MCF 10A (cell line): ENCODE data around the gene IGFBP2. TPM values are rescaled to one million over a fixed set of nuclear protein-coding genes. Genes with fewer than 3 reads are reported as not detected.

Experiments used
- BruUV-seq: library from RNA; stranded (reverse); fragments of 400-500 nt; replicated peaks from 2 replicates; lab custom pipeline; 2021; lab: Mats Ljungman, UMichigan
- CTCF ChIA-PET: fragments of 300-600 bp; sonication (Branson Sonifier 250); formaldehyde crosslinking; extraction: SDS; loops from one replicate; lab custom pipeline; 2021; ENCODE audit warnings: antibody characterized with exemption, inconsistent platforms; lab: Yijun Ruan, JAX
- POLR2A ChIA-PET: fragments of 300-600, 350-650 bp; sonication (Branson Sonifier 250); formaldehyde crosslinking; extraction: SDS; loops from one replicate; lab custom pipeline; 2020; ENCODE audit warnings: antibody characterized with exemption, inconsistent platforms; lab: Yijun Ruan, JAX
- DNase-seq: peaks from one replicate; pipeline ENCODE4 v3.0.0-alpha.2; 2018; ENCODE audit not compliant: unreplicated experiment
- H3K27ac Mint-ChIP-seq: one replicate; pipeline ENCODE4 v1.8.0; 2022; ENCODE audit warnings: mild to moderate bottlenecking, low read depth, mixed read lengths; ENCODE audit not compliant: unreplicated experiment
- H3K27me3 Mint-ChIP-seq: one replicate; pipeline ENCODE4 v1.8.0; 2022; ENCODE audit warnings: mixed read lengths; ENCODE audit not compliant: insufficient read depth, unreplicated experiment
- H3K36me3 Mint-ChIP-seq: one replicate; pipeline ENCODE4 v1.8.0; 2022; ENCODE audit warnings: mild to moderate bottlenecking, moderate library complexity, mixed read lengths; ENCODE audit not compliant: insufficient read depth, unreplicated experiment
- H3K4me1 Mint-ChIP-seq: one replicate; pipeline ENCODE4 v1.8.0; 2022; ENCODE audit warnings: mixed read lengths; ENCODE audit not compliant: insufficient read depth, unreplicated experiment
- H3K4me3 Mint-ChIP-seq: one replicate; pipeline ENCODE4 v1.8.0; 2022; ENCODE audit warnings: mild to moderate bottlenecking, moderate library complexity, mixed read lengths; ENCODE audit not compliant: unreplicated experiment
- H3K9me3 Mint-ChIP-seq: one replicate; pipeline ENCODE4 v1.8.0; 2022; ENCODE audit warnings: mixed read lengths; ENCODE audit not compliant: unreplicated experiment
- CTCF ChIP-seq: fragments of 200-600 bp; IDR thresholded peaks from one replicate; pipeline ENCODE4 v1.8.0; 2022; ENCODE audit warnings: antibody characterized with exemption, mild to moderate bottlenecking; ENCODE audit not compliant: unreplicated experiment
- intact Hi-C: fragments of 100-400 bp; cut with micrococcal nuclease; formaldehyde crosslinking; loops from 2 replicates; pipeline ENCODE4 v1.14.1; 2022
- total RNA-seq: library from RNA; stranded (reverse); gene quantifications from 2 replicates; pipeline ENCODE4 v1.2.3, GENCODE V29; 2022

The IGFBP2 gene
- total RNA-seq, 1 experiment from 2014 or later, result 32.0 TPM

- H3K27ac Mint-ChIP-seq, result no peak overlapping the region
- no TSS peak for BruUV-seq
Observed at GRCh38 chr2:216632346-216632951, 771 bp upstream of the IGFBP2 start.

GRCh38 chr2:216633616-216634369, 573 bp downstream of the IGFBP2 start:
- Mint-ChIP-seq H3K9me3 (no peaks in the 10 kb centered on the region), H3K36me3 (no peaks in the 10 kb centered on the region), H3K4me1 (peaks cover 15% of the 10 kb centered on the region), H3K27me3 (peaks cover 53% of the 10 kb centered on the region), H3K4me3 (peak overlapping the region; percentile 73), H3K27ac (peak overlapping the region; percentile 28)
- no peak for DNase-seq
- CTCF ChIA-PET, result interaction anchor here (0.7 kb wide), 1 partner anchor 113 kb away, joined by 3 read pairs; no protein-coding TSS in a partner anchor
- BruUV-seq, result no TSS peak
- no peak for TF ChIP-seq CTCF
- POLR2A ChIA-PET, result no interaction called here
- intact Hi-C loops, result no loop called here

More at GRCh38 chr2:216632346-216632951, 771 bp upstream of the IGFBP2 start:
- TF ChIP-seq CTCF, result no peak
- Mint-ChIP-seq H3K9me3 (no peaks in the 10 kb centered on the region), H3K36me3 (no peaks in the 10 kb centered on the region), H3K4me1 (peaks cover 13% of the 10 kb centered on the region), H3K4me3 (peak overlapping the region; percentile 59), H3K27me3 (peaks cover 53% of the 10 kb centered on the region)
- ChIA-PET CTCF (interaction anchor here (0.6 to 1.1 kb wide), 3 partner anchors 28 to 32 kb away, joined by 3 read pairs; no protein-coding TSS in a partner anchor), POLR2A (interaction anchor here (0.6 to 1.0 kb wide), 2 partner anchors 93 to 99 kb away, joined by 3 to 4 read pairs; no protein-coding TSS in a partner anchor)
- intact Hi-C loops, result no loop called here
- DNase-seq, result no peak

- Mint-ChIP-seq H3K36me3 (no peaks in the 10 kb centered on the region), H3K9me3 (no peaks in the 10 kb centered on the region), H3K27me3 (peaks cover 53% of the 10 kb centered on the region), H3K4me3 (peak overlapping the region; percentile 73), H3K27ac (peak overlapping the region; percentile 28), H3K4me1 (peaks cover 15% of the 10 kb centered on the region)
- ChIA-PET CTCF (interaction anchor here (0.6 to 0.7 kb wide), 3 partner anchors 109 to 1215 kb away, joined by 3 to 4 read pairs (median 4); no protein-coding TSS in a partner anchor), POLR2A (no interaction called here)
- no TSS peak for BruUV-seq
- DNase-seq, result no peak
- intact Hi-C loops, result no loop called here
- TF ChIP-seq CTCF, result no peak
Observed at GRCh38 chr2:216634370-216635148, 1.3 kb downstream of the IGFBP2 start.
